ENCODE results near the gene TEX11.

The TEX11 gene

GRCh38 chrX:70554081-70554480 lies 354.4 kb downstream of the TEX11 start:
- WGBS (ENCODE audit: extremely low coverage, insufficient coverage, low lambda C conversion rate): no CpG with 5 or more reads among the region's 2 CpGs
- H2BK120ac ChIP-seq (ENCODE audit: low read depth, low read length): no peak overlapping the region
- no peak overlapping the region for H3K9ac ChIP-seq (ENCODE audit: low read length)
- H3K4me2 ChIP-seq (ENCODE audit: low read length): no peak overlapping the region
- H3K79me2 ChIP-seq (ENCODE audit: control insufficient read depth, insufficient read depth, low read length): no peaks in the 10 kb centered on the region
- H2BK5ac ChIP-seq (ENCODE audit: low read length): no peak overlapping the region
- no peak overlapping the region for H4K8ac ChIP-seq (ENCODE audit: low read depth, low read length)
- no peak overlapping the region for H3K27ac ChIP-seq (ENCODE audit: low read depth, low read length)
- H3K79me1 ChIP-seq (ENCODE audit: low read length): no peaks in the 10 kb centered on the region
- no peak overlapping the region for H3K18ac ChIP-seq (ENCODE audit: low read length)
- H3K36me3 ChIP-seq (ENCODE audit: control insufficient read depth, insufficient read depth, low read length): no peaks in the 10 kb centered on the region
- no peaks in the 10 kb centered on the region for H3K27me3 ChIP-seq (ENCODE audit: insufficient read depth, low read length, poor library complexity)
- no peak overlapping the region for H2BK15ac ChIP-seq (replicated peaks; ENCODE audit: low read depth)
- H3K4me3 ChIP-seq (ENCODE audit: low read length): no peak overlapping the region
- H4K5ac ChIP-seq (ENCODE audit: low read length): no peak overlapping the region
- H3K23ac ChIP-seq (ENCODE audit: low read length): no peak overlapping the region
- H2AK5ac ChIP-seq (ENCODE audit: low read length): no peak overlapping the region
- peak overlapping the region; percentile 34 for H3K56ac ChIP-seq (ENCODE audit: low read length)
- H3K4me1 ChIP-seq (ENCODE audit: control insufficient read depth, low read depth, low read length): no peaks in the 10 kb centered on the region
- DNase-seq: peak; percentile 5
- H3K4ac ChIP-seq (ENCODE audit: low read depth, low read length): no peak overlapping the region

DNA sequence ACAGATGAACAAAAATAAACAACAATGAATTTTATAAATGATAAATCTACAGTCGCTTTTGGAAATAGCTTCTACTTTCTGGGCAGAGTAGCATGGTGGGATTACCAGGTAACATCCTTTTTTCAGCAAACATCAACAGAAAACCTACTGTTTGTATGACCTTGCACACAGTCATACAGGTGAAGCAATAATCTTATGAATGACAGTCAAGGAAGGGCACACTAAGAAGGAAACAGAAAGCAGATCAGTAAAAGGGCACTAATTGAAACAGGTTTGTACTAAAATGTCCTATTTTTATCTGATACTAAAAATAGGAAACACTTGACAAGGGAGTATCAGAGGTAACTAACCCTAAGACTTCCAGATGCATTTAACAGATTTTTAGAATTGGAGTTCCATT lies 355.0 kb downstream of the TEX11 start:
- Histone ChIP-seq H3K4me3 (ENCODE audit: low read length) (no peak overlapping the region), H3K23ac (ENCODE audit: low read length) (no peak overlapping the region), H3K27me3 (ENCODE audit: insufficient read depth, low read length, poor library complexity) (no peaks in the 10 kb centered on the region), H2AK5ac (ENCODE audit: low read length) (no peak overlapping the region), H3K27ac (ENCODE audit: low read depth, low read length) (no peak overlapping the region), H4K8ac (ENCODE audit: low read depth, low read length) (no peak overlapping the region), H3K36me3 (ENCODE audit: control insufficient read depth, insufficient read depth, low read length) (no peaks in the 10 kb centered on the region), H3K79me1 (ENCODE audit: low read length) (no peaks in the 10 kb centered on the region), H3K18ac (ENCODE audit: low read length) (no peak overlapping the region), H3K56ac (ENCODE audit: low read length) (no peak overlapping the region), H2BK15ac (replicated peaks; ENCODE audit: low read depth) (no peak overlapping the region), H2BK120ac (ENCODE audit: low read depth, low read length) (no peak overlapping the region), H3K4me1 (ENCODE audit: control insufficient read depth, low read depth, low read length) (no peaks in the 10 kb centered on the region), H2BK5ac (ENCODE audit: low read length) (no peak overlapping the region), H3K9ac (ENCODE audit: low read length) (no peak overlapping the region), H3K4me2 (ENCODE audit: low read length) (no peak overlapping the region), H3K79me2 (ENCODE audit: control insufficient read depth, insufficient read depth, low read length) (no peaks in the 10 kb centered on the region), H3K4ac (ENCODE audit: low read depth, low read length) (no peak overlapping the region), H4K5ac (ENCODE audit: low read length) (no peak overlapping the region)
- WGBS (ENCODE audit: extremely low coverage, insufficient coverage, low lambda C conversion rate): no CpG with 5 or more reads among the region's 1 CpG
- no peak for DNase-seq

DNA sequence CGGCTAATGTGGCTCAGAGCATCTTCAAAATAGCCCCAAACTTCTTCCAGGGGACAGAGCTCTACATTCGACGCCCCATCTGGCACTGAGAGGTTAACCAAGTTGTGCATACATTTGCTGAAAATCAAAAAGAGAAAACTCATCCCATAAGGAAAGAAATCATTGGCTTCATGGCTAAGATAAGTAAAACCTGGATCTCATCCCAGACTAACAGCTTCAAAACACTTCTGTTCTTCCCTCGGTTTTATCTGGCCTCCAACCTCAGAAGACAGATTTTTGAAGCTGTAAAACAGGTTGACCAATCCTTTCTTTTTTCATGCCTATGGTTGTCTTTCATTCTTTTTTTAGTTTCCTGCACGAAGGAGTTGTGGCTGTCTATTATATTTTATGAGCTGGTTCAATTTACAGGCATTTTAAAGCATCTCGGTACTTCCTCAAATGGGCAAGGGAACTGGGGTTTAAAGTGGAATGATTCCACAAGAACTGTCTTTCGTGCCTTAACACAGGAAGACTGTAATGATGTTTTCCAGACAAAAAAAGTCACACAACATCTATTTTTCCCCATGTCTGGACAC lies 356.3 kb downstream of the TEX11 start:
- H3K18ac ChIP-seq (ENCODE audit: low read length): no peak overlapping the region
- H3K23ac ChIP-seq (ENCODE audit: low read length): no peak overlapping the region

DNA sequence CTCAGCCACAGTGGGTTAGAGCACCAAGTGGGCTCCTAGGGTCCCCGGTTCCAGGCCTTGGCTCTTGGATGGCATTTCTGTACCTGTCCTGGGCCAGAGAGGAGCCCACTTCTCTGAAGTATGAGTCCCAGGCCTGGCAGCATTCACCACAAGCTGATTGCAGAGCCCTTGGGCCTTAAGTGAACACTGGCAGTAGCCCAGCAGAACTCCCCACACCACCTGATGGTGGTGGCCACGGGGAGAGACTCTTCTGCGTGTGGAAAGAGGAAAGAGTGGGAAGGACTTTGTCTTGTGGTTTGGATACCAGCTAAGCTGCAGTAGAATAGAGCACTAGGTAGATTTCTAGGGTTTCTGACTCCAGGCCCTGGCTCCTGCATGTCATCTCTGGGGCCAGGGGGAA lies 359.1 kb downstream of the TEX11 start:
- H4K5ac ChIP-seq (ENCODE audit: low read length): no peak overlapping the region
- WGBS (ENCODE audit: extremely low coverage, insufficient coverage, low lambda C conversion rate): no CpG with 5 or more reads among the region's 3 CpGs
- no peak overlapping the region for H3K56ac ChIP-seq (ENCODE audit: low read length)
- no peaks in the 10 kb centered on the region for H3K4me1 ChIP-seq (ENCODE audit: control insufficient read depth, low read depth, low read length)
- no peak overlapping the region for H3K23ac ChIP-seq (ENCODE audit: low read length)
- H3K36me3 ChIP-seq (ENCODE audit: control insufficient read depth, insufficient read depth, low read length): no peaks in the 10 kb centered on the region
- no peak overlapping the region for H2AK5ac ChIP-seq (ENCODE audit: low read length)
- H3K18ac ChIP-seq (ENCODE audit: low read length): no peak overlapping the region
- DNase-seq: no peak
- no peak overlapping the region for H3K4me3 ChIP-seq (ENCODE audit: low read length)
- H3K4ac ChIP-seq (ENCODE audit: low read depth, low read length): no peak overlapping the region
- no peak overlapping the region for H2BK120ac ChIP-seq (ENCODE audit: low read depth, low read length)
- no peak overlapping the region for H2BK5ac ChIP-seq (ENCODE audit: low read length)
- no peak overlapping the region for H2BK15ac ChIP-seq (replicated peaks; ENCODE audit: low read depth)
- no peaks in the 10 kb centered on the region for H3K79me2 ChIP-seq (ENCODE audit: control insufficient read depth, insufficient read depth, low read length)
- no peak overlapping the region for H3K27ac ChIP-seq (ENCODE audit: low read depth, low read length)
- no peak overlapping the region for H3K4me2 ChIP-seq (ENCODE audit: low read length)
- no peaks in the 10 kb centered on the region for H3K79me1 ChIP-seq (ENCODE audit: low read length)
- no peaks in the 10 kb centered on the region for H3K27me3 ChIP-seq (ENCODE audit: insufficient read depth, low read length, poor library complexity)
- H3K9ac ChIP-seq (ENCODE audit: low read length): no peak overlapping the region
- H4K8ac ChIP-seq (ENCODE audit: low read depth, low read length): no peak overlapping the region

More for the DNA sequence above, 356.3 kb downstream of the TEX11 start:
- H3K4me3 ChIP-seq (ENCODE audit: low read length): no peak overlapping the region
- no peak overlapping the region for H2BK5ac ChIP-seq (ENCODE audit: low read length)
- H3K79me1 ChIP-seq (ENCODE audit: low read length): no peaks in the 10 kb centered on the region
- H3K27ac ChIP-seq (ENCODE audit: low read depth, low read length): no peak overlapping the region
- no peak overlapping the region for H2AK5ac ChIP-seq (ENCODE audit: low read length)
- H3K4ac ChIP-seq (ENCODE audit: low read depth, low read length): no peak overlapping the region
- H4K8ac ChIP-seq (ENCODE audit: low read depth, low read length): no peak overlapping the region
- no peak overlapping the region for H3K56ac ChIP-seq (ENCODE audit: low read length)
- whole genome bisulfite sequencing (ENCODE audit: extremely low coverage, insufficient coverage, low lambda C conversion rate): no CpG with 5 or more reads among the region's 7 CpGs
- no peak overlapping the region for H2BK120ac ChIP-seq (ENCODE audit: low read depth, low read length)
- no peak overlapping the region for H2BK15ac ChIP-seq (replicated peaks; ENCODE audit: low read depth)
- no peak overlapping the region for H3K4me2 ChIP-seq (ENCODE audit: low read length)
- DNase-seq: no peak
- H3K36me3 ChIP-seq (ENCODE audit: control insufficient read depth, insufficient read depth, low read length): no peaks in the 10 kb centered on the region
- H3K4me1 ChIP-seq (ENCODE audit: control insufficient read depth, low read depth, low read length): no peaks in the 10 kb centered on the region
- H3K9ac ChIP-seq (ENCODE audit: low read length): no peak overlapping the region
- H3K27me3 ChIP-seq (ENCODE audit: insufficient read depth, low read length, poor library complexity): no peaks in the 10 kb centered on the region
- no peaks in the 10 kb centered on the region for H3K79me2 ChIP-seq (ENCODE audit: control insufficient read depth, insufficient read depth, low read length)
- H4K5ac ChIP-seq (ENCODE audit: low read length): no peak overlapping the region

- Histone ChIP-seq H4K5ac (ENCODE audit: low read length) (no peak overlapping the region), H3K4me3 (ENCODE audit: low read length) (no peak overlapping the region), H2BK15ac (replicated peaks; ENCODE audit: low read depth) (no peak overlapping the region), H2AK5ac (ENCODE audit: low read length) (no peak overlapping the region), H4K8ac (ENCODE audit: low read depth, low read length) (no peak overlapping the region), H3K9ac (ENCODE audit: low read length) (no peak overlapping the region), H3K56ac (ENCODE audit: low read length) (no peak overlapping the region), H3K27ac (ENCODE audit: low read depth, low read length) (no peak overlapping the region), H3K4ac (ENCODE audit: low read depth, low read length) (no peak overlapping the region), H3K23ac (ENCODE audit: low read length) (no peak overlapping the region), H3K79me1 (ENCODE audit: low read length) (no peaks in the 10 kb centered on the region), H3K79me2 (ENCODE audit: control insufficient read depth, insufficient read depth, low read length) (no peaks in the 10 kb centered on the region), H2BK120ac (ENCODE audit: low read depth, low read length) (no peak overlapping the region), H3K36me3 (ENCODE audit: control insufficient read depth, insufficient read depth, low read length) (no peaks in the 10 kb centered on the region), H3K27me3 (ENCODE audit: insufficient read depth, low read length, poor library complexity) (no peaks in the 10 kb centered on the region), H3K4me1 (ENCODE audit: control insufficient read depth, low read depth, low read length) (no peaks in the 10 kb centered on the region), H3K18ac (ENCODE audit: low read length) (no peak overlapping the region), H3K4me2 (ENCODE audit: low read length) (no peak overlapping the region), H2BK5ac (ENCODE audit: low read length) (no peak overlapping the region)
- DNase-seq: no peak
- WGBS (ENCODE audit: extremely low coverage, insufficient coverage, low lambda C conversion rate): no CpG with 5 or more reads among the region's 1 CpG
These were observed 373.3 kb downstream of the TEX11 start for GRCh38 chrX:70535198-70535597.

DNA sequence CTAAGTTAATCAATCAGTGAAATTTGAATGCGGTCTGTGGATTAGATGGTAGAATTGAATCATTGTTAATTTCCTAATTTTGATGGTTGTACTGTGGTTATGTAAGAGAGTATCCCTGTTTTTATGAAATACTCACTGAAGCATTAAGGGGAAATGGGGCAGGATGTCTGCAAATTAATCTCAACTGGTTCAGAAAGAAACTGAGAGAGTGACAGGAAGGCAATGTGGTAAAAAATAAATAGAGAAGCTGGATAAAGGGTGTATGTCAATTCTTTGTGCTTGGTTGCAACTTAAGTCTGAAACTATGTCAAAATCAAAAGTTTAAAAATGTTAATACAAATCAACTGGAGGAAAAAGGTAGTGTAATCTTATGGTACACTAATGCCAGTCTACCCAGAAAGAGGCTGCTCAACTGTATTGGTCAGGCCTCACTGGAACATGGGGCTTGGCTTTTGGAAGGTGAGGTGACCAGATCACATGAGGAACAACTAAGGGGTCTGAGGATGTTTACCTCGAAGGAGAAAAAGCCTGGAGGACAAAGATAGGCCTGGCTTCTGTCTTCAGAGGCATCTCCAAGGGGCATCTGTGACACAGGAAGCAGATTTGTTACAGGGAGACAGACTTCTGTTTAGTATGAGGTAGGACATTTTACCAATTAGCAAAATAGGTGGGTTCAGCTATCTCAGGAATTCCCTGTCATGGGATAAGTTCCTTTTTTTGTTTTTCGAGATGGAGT lies 380.7 kb downstream of the TEX11 start:
- Histone ChIP-seq H2AK5ac (ENCODE audit: low read length) (no peak overlapping the region), H3K27ac (ENCODE audit: low read depth, low read length) (no peak overlapping the region), H3K4me2 (ENCODE audit: low read length) (no peak overlapping the region), H2BK15ac (replicated peaks; ENCODE audit: low read depth) (no peak overlapping the region), H3K4me1 (ENCODE audit: control insufficient read depth, low read depth, low read length) (no peaks in the 10 kb centered on the region), H4K8ac (ENCODE audit: low read depth, low read length) (no peak overlapping the region), H3K18ac (ENCODE audit: low read length) (no peak overlapping the region), H3K79me1 (ENCODE audit: low read length) (no peaks in the 10 kb centered on the region), H3K4me3 (ENCODE audit: low read length) (no peak overlapping the region), H3K27me3 (ENCODE audit: insufficient read depth, low read length, poor library complexity) (no peaks in the 10 kb centered on the region), H2BK5ac (ENCODE audit: low read length) (no peak overlapping the region), H2BK120ac (ENCODE audit: low read depth, low read length) (no peak overlapping the region), H3K23ac (ENCODE audit: low read length) (no peak overlapping the region), H3K4ac (ENCODE audit: low read depth, low read length) (no peak overlapping the region), H3K36me3 (ENCODE audit: control insufficient read depth, insufficient read depth, low read length) (no peaks in the 10 kb centered on the region), H3K56ac (ENCODE audit: low read length) (no peak overlapping the region), H3K9ac (ENCODE audit: low read length) (no peak overlapping the region), H4K5ac (ENCODE audit: low read length) (no peak overlapping the region), H3K79me2 (ENCODE audit: control insufficient read depth, insufficient read depth, low read length) (no peaks in the 10 kb centered on the region)
- no peak for DNase-seq
- no CpG with 5 or more reads among the region's 3 CpGs for WGBS (ENCODE audit: extremely low coverage, insufficient coverage, low lambda C conversion rate)
